Mononuclear cell (primary cell): ENCODE measurements around the gene WDFY1. TPM values are rescaled to one million over a fixed set of nuclear protein-coding genes. Genes with fewer than 3 reads are reported as not detected.
"Not testable (repeated sequence)": the region's sequence is repeated elsewhere in the genome, so short reads cannot be mapped to it uniquely, and the experiment has no call there.

Experiments used
- H3K27me3 ChIP-seq: 2 replicates; pipeline ENCODE4 v1.6.0; 2011; ENCODE audit warnings: low read length, control low read depth; ENCODE audit not compliant: insufficient read depth
- H3K4me1 ChIP-seq: 2 replicates; pipeline ENCODE4 v1.5.1; 2011; ENCODE audit warnings: mild to moderate bottlenecking, low read length, control low read depth; ENCODE audit not compliant: insufficient read depth
- H3K4me3 ChIP-seq: 2 replicates; pipeline ENCODE4 v1.5.1; 2011; ENCODE audit warnings: mild to moderate bottlenecking, low read length, moderate library complexity
- H3K9me3 ChIP-seq: 2 replicates; pipeline ENCODE4 v1.5.1; 2011; ENCODE audit warnings: low read depth, mild to moderate bottlenecking, control low read depth, low read length
- total RNA-seq: library from RNA; depleted of rRNA; stranded (reverse); fragments of >200 nt; gene quantifications from one replicate; pipeline ENCODE4 v1.2.3, GENCODE V29; 2012

The WDFY1 gene
- total RNA-seq, 1 donor, result 103 TPM

- peaks cover 16% of the 10 kb centered on the region for H3K4me1 ChIP-seq
- H3K27me3 ChIP-seq, result no peaks in the 10 kb centered on the region
- H3K4me3 ChIP-seq, result no peak overlapping the region
- no peaks in the 10 kb centered on the region for H3K9me3 ChIP-seq
Observed at GRCh38 chr2:223900066-223900465, 45.1 kb downstream of the WDFY1 start.

GRCh38 chr2:223897669-223898330 lies 47.3 kb downstream of the WDFY1 start:
- Histone ChIP-seq H3K9me3 (no peaks in the 10 kb centered on the region), H3K4me3 (no peak overlapping the region), H3K27me3 (no peaks in the 10 kb centered on the region), H3K4me1 (peaks cover 16% of the 10 kb centered on the region)

- no peak overlapping the region for H3K4me3 ChIP-seq
Observed at GRCh38 chr2:223896833-223897311, 48.3 kb downstream of the WDFY1 start.

GRCh38 chr2:223894968-223895367 lies 50.2 kb downstream of the WDFY1 start:
- Histone ChIP-seq H3K4me1 (peaks cover 25% of the 10 kb centered on the region), H3K27me3 (no peaks in the 10 kb centered on the region), H3K4me3 (no peak overlapping the region), H3K9me3 (no peaks in the 10 kb centered on the region)

More at GRCh38 chr2:223896833-223897311, 48.3 kb downstream of the WDFY1 start:
- peaks cover 16% of the 10 kb centered on the region for H3K4me1 ChIP-seq
- no peaks in the 10 kb centered on the region for H3K9me3 ChIP-seq
- no peaks in the 10 kb centered on the region for H3K27me3 ChIP-seq

- Histone ChIP-seq H3K27me3 (no peaks in the 10 kb centered on the region), H3K4me3 (no peak overlapping the region), H3K4me1 (peaks cover 25% of the 10 kb centered on the region), H3K9me3 (no peaks in the 10 kb centered on the region)
Observed at GRCh38 chr2:223894009-223894408, 51.1 kb downstream of the WDFY1 start.

GRCh38 chr2:223890721-223891120 lies 54.4 kb downstream of the WDFY1 start:
- peaks cover 30% of the 10 kb centered on the region for H3K4me1 ChIP-seq
- H3K4me3 ChIP-seq, result no peak overlapping the region
- no peaks in the 10 kb centered on the region for H3K27me3 ChIP-seq
- H3K9me3 ChIP-seq, result no peaks in the 10 kb centered on the region

- Histone ChIP-seq H3K4me3 (no peak overlapping the region), H3K4me1 (peaks cover 30% of the 10 kb centered on the region), H3K27me3 (no peaks in the 10 kb centered on the region), H3K9me3 (no peaks in the 10 kb centered on the region)
Observed at GRCh38 chr2:223889229-223889628, 55.9 kb downstream of the WDFY1 start.

- H3K4me1 ChIP-seq, result peaks cover 30% of the 10 kb centered on the region
- no peaks in the 10 kb centered on the region for H3K27me3 ChIP-seq
- H3K4me3 ChIP-seq, result no peak overlapping the region
- H3K9me3 ChIP-seq, result no peaks in the 10 kb centered on the region
Observed at GRCh38 chr2:223888251-223888650, 56.9 kb downstream of the WDFY1 start.

- Histone ChIP-seq H3K27me3 (no peaks in the 10 kb centered on the region), H3K4me3 (no peak overlapping the region), H3K9me3 (no peaks in the 10 kb centered on the region), H3K4me1 (peaks cover 30% of the 10 kb centered on the region)
Observed at GRCh38 chr2:223887127-223887526, 58.0 kb downstream of the WDFY1 start.

GRCh38 chr2:223886726-223887125 lies 58.4 kb downstream of the WDFY1 start:
- H3K4me3 ChIP-seq, result no peak overlapping the region
- peaks cover 30% of the 10 kb centered on the region for H3K4me1 ChIP-seq
- H3K9me3 ChIP-seq, result no peaks in the 10 kb centered on the region
- no peaks in the 10 kb centered on the region for H3K27me3 ChIP-seq

- Histone ChIP-seq H3K27me3 (no peaks in the 10 kb centered on the region), H3K4me3 (no peak overlapping the region), H3K9me3 (no peaks in the 10 kb centered on the region), H3K4me1 (peaks cover 21% of the 10 kb centered on the region)
Observed at GRCh38 chr2:223884399-223884798, 60.7 kb downstream of the WDFY1 start.

- Histone ChIP-seq H3K4me1 (peaks cover 17% of the 10 kb centered on the region), H3K9me3 (no peaks in the 10 kb centered on the region), H3K4me3 (no peak overlapping the region), H3K27me3 (no peaks in the 10 kb centered on the region)
Observed at GRCh38 chr2:223882715-223883114, 62.4 kb downstream of the WDFY1 start.

GRCh38 chr2:223880796-223881195 lies 64.3 kb downstream of the WDFY1 start:
- Histone ChIP-seq H3K9me3 (no peaks in the 10 kb centered on the region), H3K4me3 (no peak overlapping the region), H3K4me1 (peaks cover 3% of the 10 kb centered on the region), H3K27me3 (no peaks in the 10 kb centered on the region)

GRCh38 chr2:223877721-223878410 lies 67.3 kb downstream of the WDFY1 start:
- Histone ChIP-seq H3K9me3 (no peaks in the 10 kb centered on the region), H3K27me3 (no peaks in the 10 kb centered on the region), H3K4me1 (peaks cover 3% of the 10 kb centered on the region), H3K4me3 (no peak overlapping the region)

- Histone ChIP-seq H3K9me3 (no peaks in the 10 kb centered on the region), H3K4me1 (peaks cover 21% of the 10 kb centered on the region), H3K27me3 (no peaks in the 10 kb centered on the region), H3K4me3 (no peak overlapping the region)
Observed at GRCh38 chr2:223873672-223874071, 71.5 kb downstream of the WDFY1 start.

- not testable (repeated sequence) for H3K4me3 ChIP-seq, H3K27me3 ChIP-seq, H3K9me3 ChIP-seq
- H3K4me1 ChIP-seq, result peaks cover 18% of the 10 kb centered on the region
Observed at GRCh38 chr2:223872772-223873171, 72.4 kb downstream of the WDFY1 start.
